Fibroblast of lung (primary cell): Measurements from ENCODE around the gene KCNJ6.

Experiments used
- CTCF ChIP-seq, 2 donors: IDR thresholded peaks in 1 of 2; conservative IDR thresholded peaks in 1 of 2; 1 replicate in 1 of 2; 2 replicates in 1 of 2; pipeline ENCODE4 v1.5.1; 2011 to 2012; ENCODE audit warnings: low read length in 2 of 2, control low read depth in 1 of 2, inconsistent platforms in 1 of 2, low read depth in 1 of 2, mild to moderate bottlenecking in 1 of 2
- EZH2 ChIP-seq: IDR thresholded peaks from 2 replicates; pipeline ENCODE4 v1.5.1; 2012; ENCODE audit warnings: low read length, control low read depth, mild to moderate bottlenecking; ENCODE audit errors: missing control alignments

DNA sequence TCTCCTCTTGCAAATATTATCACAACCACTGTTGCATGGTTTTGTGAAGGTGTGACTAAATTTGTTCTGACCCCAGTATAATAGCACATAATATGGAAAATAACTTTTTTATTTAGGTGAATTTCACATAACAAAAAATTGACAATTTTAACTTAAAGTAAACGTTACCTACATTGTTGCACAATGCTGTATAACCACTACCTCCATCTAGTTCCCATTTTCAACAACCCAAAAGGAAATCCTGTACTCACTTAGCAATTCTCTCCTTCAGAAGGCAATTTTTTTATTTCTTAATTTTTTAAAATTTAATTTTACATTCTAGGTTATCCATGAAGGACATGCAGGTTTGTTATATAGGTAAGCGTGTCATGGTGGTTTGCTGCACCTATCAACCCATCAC, 95.2 kb downstream of the KCNJ6 start:
- TF ChIP-seq CTCF (conservative IDR thresholded peaks at IDR 0.05 in 1 of 2, IDR thresholded peaks at IDR 0.05 in 1 of 2; ENCODE audit: low read depth in 1 of 2, low read length in 2 of 2) (no peak), EZH2 (no peak)
